ENCODE results near the gene METTL23.

The METTL23 gene

GRCh38 chr17:76726776-76727718, at the start of gene METTL23:
TSS of gene METTL23 (plus strand) at chr17:76726839. CDS start at chr17:76729711, 2,872 bp downstream.
- DNase-seq = peak in 2 of 3 experiments; percentile 85 to 88

GRCh38 chr17:76677406-76677805, 49.2 kb upstream of the METTL23 start:
- no peak for DNase-seq

DNA sequence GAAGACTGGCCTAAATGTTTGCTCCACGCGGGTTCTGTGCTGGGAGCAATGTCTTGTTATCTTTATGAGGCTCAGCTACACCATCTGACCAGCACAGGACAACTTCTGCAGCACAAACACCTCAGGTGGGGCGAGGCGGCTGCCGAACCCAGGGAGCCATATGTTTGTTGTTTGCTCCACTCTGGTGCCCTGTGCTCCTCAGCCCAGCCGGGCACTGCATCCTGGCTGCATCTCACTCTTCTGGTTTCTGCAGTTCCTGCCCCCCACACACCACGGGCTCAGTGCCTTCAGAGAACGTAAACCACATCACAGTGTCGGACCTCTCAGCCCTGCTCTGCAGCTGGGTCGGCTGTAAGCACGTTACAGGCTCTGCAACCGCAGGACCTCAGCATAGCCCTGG, 48.3 kb upstream of the METTL23 start:
- no peak for DNase-seq

DNA sequence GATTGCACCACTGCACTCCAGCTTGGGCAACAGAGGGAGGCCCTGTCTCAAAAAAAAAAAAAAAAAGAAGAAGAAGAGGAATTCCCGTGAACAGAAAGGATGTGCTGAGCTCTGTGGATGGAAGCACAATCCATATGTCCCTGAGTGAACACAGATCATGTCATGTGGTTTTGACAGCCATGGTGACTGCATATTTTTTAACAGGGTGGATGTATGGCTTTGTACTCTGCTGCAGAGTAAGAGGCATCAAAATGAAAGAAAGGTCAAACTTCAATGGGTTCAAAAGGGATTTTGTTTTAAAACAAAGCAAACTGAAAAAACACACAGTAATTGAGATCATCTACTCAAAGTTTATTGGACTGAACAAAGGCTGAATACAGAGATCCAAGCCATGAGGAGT, 47.4 kb upstream of the METTL23 start:
- DNase-seq = no peak

DNA sequence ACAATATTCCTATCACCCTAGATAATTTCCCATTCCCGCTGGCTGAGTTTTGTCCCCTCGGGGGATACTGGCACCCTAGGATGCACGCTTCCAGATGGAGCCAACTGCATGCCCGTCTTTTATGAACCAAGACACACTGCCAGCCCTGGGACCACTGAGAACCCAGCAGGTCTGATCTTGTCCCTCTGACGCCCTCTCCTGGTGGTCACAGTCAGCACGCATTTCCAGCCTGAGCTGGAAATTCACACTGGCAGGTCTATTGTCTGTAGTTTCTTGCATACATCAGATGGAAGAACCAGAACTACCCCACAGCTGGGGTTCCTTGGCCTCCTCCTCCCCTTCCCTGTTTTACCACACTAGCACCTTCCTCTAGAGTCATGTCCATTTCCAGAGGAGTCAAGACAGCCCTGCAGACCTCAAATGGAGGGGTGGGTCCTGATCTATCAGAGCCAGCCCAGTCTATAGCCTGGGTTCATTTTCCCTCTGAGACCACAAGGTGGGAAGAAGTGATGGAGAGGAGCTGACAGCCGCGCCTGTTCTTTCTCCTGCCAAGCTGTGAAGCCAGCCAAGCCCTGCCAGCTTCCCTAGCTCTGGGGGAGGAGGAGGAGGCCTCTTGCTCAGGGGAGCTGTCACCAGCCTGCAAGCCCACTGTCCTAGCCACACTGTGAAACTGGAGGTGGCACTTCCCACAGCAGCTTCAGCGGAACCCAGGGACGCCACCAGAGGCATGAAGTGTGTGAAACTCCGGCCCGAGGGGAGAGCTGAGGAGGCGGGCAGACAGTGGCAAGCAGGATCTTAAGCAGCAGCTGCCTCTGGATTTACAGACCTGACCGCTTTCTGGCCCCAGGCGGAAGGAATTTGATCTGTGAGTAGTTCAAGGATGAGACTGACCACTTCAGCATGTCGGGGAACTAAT, 45.2 kb upstream of the METTL23 start:
- peak; percentile 34 to 76 (median 45) for DNase-seq

DNA sequence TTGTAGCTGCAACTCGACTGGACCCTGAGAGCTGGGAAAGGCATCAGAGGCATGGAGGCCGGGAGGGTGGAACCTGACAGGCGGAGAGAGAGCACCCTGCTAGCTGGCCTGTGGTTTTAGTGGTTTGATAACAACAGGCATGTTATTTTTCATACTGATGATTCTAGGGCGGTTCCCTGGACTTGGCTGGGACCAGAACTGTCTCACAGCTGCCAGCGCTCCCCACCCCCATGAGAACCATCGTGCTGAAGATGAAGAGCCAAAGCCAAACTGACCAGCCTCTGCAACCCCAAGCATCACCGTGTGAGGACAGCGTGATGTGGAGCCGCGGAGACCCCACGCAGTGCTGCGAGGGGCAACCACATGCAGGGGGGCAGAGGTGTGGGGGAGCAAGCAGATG, 44.3 kb upstream of the METTL23 start:
- no peak for DNase-seq

DNA sequence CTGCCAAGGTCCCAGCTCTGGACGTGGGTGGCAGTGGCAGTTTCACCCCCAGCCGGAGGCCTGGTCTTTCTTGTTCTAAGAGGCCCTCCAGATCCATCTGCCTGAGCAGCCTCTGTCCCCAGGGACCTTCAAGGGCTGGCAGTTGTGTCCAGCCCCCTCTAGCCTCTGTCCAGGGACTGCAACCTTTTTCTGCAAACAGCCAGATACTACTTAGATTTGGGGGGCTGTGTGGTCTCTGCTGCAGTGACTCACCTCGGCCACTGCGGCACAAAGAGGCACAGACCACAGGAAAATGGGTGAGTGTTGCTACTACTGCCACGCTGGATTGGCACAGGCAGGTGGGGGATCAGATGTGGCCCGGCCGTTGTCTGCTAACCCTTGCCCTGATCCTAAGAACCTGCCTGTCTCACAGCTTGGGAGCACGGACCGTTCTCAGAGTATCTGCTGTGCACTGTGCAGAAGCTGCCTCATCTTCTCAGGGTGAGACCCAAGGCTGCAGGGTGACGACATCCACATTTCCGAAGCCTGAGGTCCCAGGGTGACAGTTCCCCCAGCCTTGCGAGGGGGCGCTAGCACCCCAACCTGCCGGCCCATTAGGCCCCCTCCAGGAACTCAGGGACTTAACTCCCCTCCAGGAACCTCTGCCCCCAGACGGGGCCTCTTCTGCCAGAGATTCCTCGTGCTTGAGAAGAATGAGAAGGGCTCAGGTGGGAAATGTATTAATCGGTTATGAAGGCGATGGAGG, 43.5 kb upstream of the METTL23 start:
- DNase-seq = peak in 1 of 3 experiments; percentile 13

DNA sequence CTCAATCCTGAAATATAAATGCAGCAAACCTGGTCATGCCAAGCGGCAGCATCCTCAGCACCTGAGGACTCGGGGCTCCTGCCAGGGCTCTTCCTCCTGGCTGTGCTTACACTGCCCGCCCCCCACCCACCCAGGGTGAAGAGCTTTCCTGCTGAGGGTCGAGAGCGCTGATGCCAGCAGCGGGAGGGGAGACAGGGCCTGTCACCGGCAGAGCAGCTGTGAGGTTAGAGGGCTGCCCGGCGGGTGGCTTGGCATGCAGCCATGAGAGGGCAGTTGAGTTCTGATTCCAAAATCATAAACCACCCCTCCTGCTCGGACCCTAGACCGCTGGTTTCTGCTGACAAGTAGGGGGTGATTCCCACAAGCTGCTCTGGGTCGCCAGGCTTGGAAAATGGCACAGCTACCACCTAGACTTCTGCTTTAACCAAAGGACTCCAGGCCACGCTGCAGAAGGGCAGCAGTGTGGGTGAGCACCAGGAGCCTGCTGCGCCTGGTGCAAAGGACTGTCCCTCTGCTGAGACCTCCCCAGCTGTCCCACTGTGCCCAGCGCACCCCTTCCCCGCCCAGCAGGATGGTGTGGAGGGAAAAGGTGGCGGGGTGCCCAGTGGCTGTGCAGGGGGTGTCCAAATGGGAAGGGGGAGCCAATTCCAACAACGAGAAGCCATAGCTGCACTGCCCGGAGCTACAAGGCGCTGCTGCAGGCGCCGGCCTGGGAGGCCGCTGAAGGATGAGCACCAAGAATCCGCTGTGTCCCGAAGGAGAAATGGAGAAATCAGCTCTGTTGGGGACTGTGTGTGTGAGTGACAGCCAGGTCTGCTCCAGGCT, 42.5 kb upstream of the METTL23 start:
- DNase-seq = peak in 2 of 3 experiments; percentile 52 to 80

GRCh38 chr17:76684756-76685155, 41.9 kb upstream of the METTL23 start:
- no peak for DNase-seq

DNA sequence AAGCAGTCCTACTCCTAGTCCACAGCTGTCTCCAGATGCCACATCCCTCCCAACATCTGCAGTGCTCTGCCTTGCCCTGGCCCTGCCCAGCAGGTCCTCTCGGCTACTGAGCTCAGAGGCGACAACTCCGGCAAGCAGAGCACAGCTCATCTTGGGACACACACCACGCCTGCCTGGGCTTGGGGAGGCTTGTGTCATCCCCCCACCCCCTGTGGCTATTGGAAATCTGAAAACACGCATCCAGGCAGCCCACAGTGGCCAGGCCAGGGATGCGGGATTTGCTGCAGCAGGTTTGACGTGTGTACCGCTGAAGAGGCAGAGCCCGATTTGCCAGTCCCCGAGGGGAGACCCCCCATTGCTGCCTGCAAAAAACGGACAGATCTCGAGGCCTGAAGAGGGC, 41.3 kb upstream of the METTL23 start:
- no peak for DNase-seq

- no peak for DNase-seq
Observed at GRCh38 chr17:76685846-76686245, 40.8 kb upstream of the METTL23 start.

DNA sequence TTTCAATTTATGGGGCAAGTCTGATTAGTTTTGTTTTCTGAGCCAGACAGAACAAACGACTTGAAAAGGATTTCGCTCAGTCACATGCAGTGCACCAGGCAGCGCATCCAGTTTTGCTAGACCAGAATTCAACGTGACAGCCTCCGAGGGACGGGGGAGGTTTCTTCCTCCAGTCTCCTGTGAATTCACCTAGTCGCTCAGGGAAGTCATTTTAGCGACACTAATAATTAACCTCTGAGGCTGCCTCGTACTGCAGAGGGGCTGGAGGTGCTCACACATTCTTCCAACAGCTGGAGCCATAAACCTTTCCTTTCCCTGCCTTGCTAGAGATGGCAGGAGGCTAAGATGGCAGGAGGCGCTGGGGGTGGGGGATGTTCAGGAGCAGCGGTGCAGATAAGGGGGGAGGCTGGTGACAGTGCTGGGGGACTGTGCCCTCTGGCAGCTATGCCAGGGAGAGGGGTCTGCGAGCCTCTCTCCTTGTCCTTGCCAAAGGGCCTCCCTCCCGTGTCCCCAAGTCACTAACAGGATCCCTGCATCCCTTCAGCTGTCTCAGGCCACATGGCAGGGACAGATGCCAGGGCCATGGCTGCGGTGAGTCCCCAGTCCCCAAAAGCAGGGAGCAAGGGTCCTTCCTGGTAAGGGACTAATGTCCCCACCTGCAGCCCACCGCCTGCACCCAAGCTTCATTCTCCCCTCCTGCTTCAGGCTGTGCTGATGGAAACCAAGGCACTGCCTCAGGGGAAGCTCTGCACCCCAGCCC, 39.9 kb upstream of the METTL23 start:
- DNase-seq = peak in 1 of 3 experiments; percentile 51

GRCh38 chr17:76687298-76688164, 39.1 kb upstream of the METTL23 start:
- DNase-seq = no peak

DNA sequence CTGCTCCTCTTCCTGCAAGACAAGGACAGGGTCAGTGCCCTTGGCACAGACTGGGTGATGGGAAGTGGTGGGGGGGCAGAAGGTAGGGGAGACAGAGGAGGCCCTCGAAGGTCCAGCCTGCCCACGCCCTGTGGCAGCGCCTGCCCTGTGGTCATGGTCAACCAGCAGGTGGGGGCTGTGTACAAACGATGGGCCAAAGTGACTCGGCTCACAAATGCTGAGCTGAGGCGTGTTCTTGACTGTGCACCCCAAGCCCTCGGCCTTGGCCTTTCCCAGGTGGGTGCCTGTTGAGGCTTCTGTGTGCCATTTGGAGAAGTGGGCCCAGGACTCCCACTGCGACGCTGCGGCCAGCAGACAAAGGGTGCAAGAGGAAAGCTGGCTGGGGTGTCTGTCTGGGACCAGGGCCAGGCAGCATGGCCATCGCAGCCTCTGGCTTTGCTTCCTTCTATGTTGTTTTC, 38.4 kb upstream of the METTL23 start:
- no peak for DNase-seq

DNA sequence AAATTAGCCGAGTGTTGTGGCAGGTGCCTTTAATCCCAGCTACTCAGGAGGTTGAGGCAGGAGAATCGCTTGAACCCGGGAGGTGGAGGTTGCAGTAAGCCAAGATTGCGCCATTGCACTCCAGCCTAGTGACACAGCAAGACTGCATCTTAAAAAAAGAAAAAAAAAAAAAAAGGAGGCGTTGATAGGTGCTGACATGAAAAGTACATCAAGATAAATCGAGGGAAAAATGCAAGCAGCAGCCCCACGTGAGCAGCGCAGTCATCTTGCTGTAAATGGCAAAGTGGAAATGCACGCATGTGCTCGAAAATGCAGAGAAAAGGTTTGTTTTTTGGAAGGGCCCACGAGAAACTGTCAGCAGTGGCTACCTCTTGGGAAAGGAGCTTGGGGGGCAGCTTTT, 36.8 kb upstream of the METTL23 start:
- DNase-seq = no peak

- no peak for DNase-seq
Observed at GRCh38 chr17:76690596-76691280, 35.9 kb upstream of the METTL23 start.

DNA sequence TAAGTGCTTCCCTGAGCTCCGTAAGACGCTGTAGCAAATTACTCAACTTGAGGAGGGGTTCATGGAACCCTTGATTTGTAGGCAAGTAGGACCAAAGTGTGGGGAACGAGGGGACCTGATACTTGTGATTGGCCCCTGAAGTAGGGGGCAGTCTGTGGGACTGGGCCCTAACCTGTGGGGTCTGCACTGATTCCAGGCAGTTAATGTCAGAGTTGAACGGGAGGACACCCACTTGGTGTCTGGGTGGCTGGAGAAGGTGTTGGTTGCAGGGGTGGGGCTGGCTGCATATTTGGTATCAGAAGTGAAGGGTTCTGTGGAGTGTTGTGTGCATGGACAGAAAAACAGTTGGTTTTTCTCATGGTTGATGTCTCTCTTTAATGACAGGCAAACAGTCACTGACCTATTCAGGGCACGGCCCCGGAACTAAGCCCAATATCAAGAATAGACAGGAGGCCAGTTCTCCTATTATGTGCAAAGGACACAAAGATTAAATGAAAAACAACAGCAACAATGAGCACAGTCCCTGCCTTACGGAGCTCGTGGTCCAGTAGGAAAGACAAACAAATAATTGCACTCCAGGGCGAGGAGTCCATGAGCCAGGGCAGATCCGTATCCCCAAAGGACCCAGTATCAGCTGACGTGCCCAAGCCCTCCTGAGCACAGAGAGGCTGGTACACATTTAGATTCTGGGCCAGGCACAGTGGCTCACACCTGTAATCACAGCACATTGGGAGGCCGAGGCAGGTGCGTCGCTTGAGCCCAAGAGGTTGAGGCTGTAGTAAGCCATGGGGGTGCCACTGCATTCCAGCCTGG, 35.1 kb upstream of the METTL23 start:
- DNase-seq = no peak

- DNase-seq = no peak
Observed at GRCh38 chr17:76695059-76695831, 31.4 kb upstream of the METTL23 start.
